SK-N-SH treated with all-trans-retinoic acid at 6 μM for 48 hours (cell line): Measurements from ENCODE around the gene CAPRIN2.

Experiments
- ESRRG ChIP-seq: fragments of 250-450 bp; sonication (Bioruptor Pico); IDR thresholded peaks from 2 replicates; pipeline ENCODE4 v1.6.1; 2021; ENCODE audit warnings: mild to moderate bottlenecking
- ZNF70 ChIP-seq: fragments of 450-650 bp; formaldehyde crosslinking; IDR thresholded peaks from 2 replicates; pipeline ENCODE4 v1.5.0; 2020; ENCODE audit warnings: mild to moderate bottlenecking, moderate library complexity

- TF ChIP-seq ZNF70 (CRISPR knock-in tag) (no peak), ESRRG (CRISPR knock-in tag) (no peak)
These were observed 39.3 kb upstream of the CAPRIN2 start for GRCh38 chr12:30794020-30794419.
